H1 (cell line): ENCODE data around the gene LAMTOR3. TPM values are rescaled to one million over a fixed set of nuclear protein-coding genes. Genes with fewer than 3 reads are reported as not detected.

Experiments used
- CTCF ChIA-PET: fragments of 300-600 bp; sonication (Branson Sonifier 250); formaldehyde crosslinking; loops from one replicate; lab custom pipeline; 2021; ENCODE audit not compliant: partially characterized antibody; lab: Charles Lee
- POLR2A ChIA-PET: fragments of 300-600 bp; sonication (Branson Sonifier 250); formaldehyde crosslinking; loops from one replicate; lab custom pipeline; 2021; ENCODE audit warnings: inconsistent platforms; ENCODE audit not compliant: partially characterized antibody; lab: Charles Lee
- DNase-seq, 2 experiments: peaks; one replicate each; pipeline versions ENCODE4 v3.0.0 to v3.0.0-alpha.2; 2010 to 2022; ENCODE audit warnings: low spot score in 2 of 2, low read depth in 1 of 2, mixed read lengths in 1 of 2
- FAIRE-seq: peaks from 2 replicates; lab custom pipeline; 2011; peaks lifted over from hg19 to GRCh38; lab: Jason Lieb, UNC
- H2AFZ ChIP-seq: 2 replicates; pipeline ENCODE4 v1.8.1; 2012; ENCODE audit warnings: low read length, inconsistent platforms
- H2AK5ac ChIP-seq: 2 replicates; pipeline ENCODE4 v1.6.1; 2013; ENCODE audit warnings: low read depth, low read length
- H2BK120ac ChIP-seq: replicated peaks from 2 replicates; pipeline ENCODE3; 2013; ENCODE audit warnings: low read depth, low read length, inconsistent platforms
- H2BK12ac ChIP-seq: 2 replicates; pipeline ENCODE4 v1.6.1; 2013; ENCODE audit warnings: low read depth, low read length
- H2BK15ac ChIP-seq: 2 replicates; pipeline ENCODE4 v1.6.1; 2013; ENCODE audit warnings: low read length
- H2BK20ac ChIP-seq: 2 replicates; pipeline ENCODE4 v1.6.1; 2013; ENCODE audit warnings: low read length
- H2BK5ac ChIP-seq: 2 replicates; pipeline ENCODE4 v1.6.1; 2013; ENCODE audit warnings: low read depth, low read length
- H3K14ac ChIP-seq: 2 replicates; pipeline ENCODE4 v1.6.1; 2013; ENCODE audit warnings: inconsistent platforms; ENCODE audit not compliant: insufficient read length
- H3K18ac ChIP-seq: 2 replicates; pipeline ENCODE4 v1.6.1; 2013; ENCODE audit warnings: low read length; ENCODE audit errors: extremely low read depth
- H3K23ac ChIP-seq: 2 replicates; pipeline ENCODE4 v1.6.1; 2013; ENCODE audit warnings: inconsistent platforms; ENCODE audit not compliant: insufficient read length
- H3K23me2 ChIP-seq: 2 replicates; pipeline ENCODE4 v1.6.1; 2013; ENCODE audit warnings: low read depth, low read length
- H3K27ac ChIP-seq: 2 replicates; pipeline ENCODE4 v1.6.1; 2011; ENCODE audit warnings: low read depth, low read length, inconsistent platforms
- H3K27me3 ChIP-seq, 4 experiments: replicated peaks in 1 of 4; 1 replicate in 1 of 4; 2 replicates in 3 of 4; pipeline versions ENCODE4 v1.6.1 to v1.8.1; 2011 to 2013; ENCODE audit warnings: low read length in 3 of 4, mild to moderate bottlenecking in 3 of 4, inconsistent platforms in 2 of 4, mixed read lengths in 2 of 4, moderate library complexity in 1 of 4; ENCODE audit not compliant: control insufficient read depth in 3 of 4, insufficient read depth in 3 of 4; ENCODE audit errors: extremely low read depth in 1 of 4
- H3K36me3 ChIP-seq, 4 experiments: 2 replicates each; pipeline versions ENCODE4 v1.6.1 to v1.8.1; 2011 to 2013; ENCODE audit warnings: mild to moderate bottlenecking in 4 of 4, low read length in 3 of 4, moderate library complexity in 2 of 4, control low read depth in 1 of 4, inconsistent platforms in 1 of 4; ENCODE audit not compliant: insufficient read depth in 4 of 4, control insufficient read depth in 2 of 4
- H3K4ac ChIP-seq: replicated peaks from 2 replicates; pipeline ENCODE3; 2013; ENCODE audit warnings: low read length, low read depth, mixed read lengths, inconsistent platforms; ENCODE audit not compliant: insufficient read length
- H3K4me1 ChIP-seq, 4 experiments: replicated peaks in 1 of 4; 1 replicate in 1 of 4; 2 replicates in 3 of 4; pipeline versions ENCODE4 v1.6.1 to v1.8.1; 2011 to 2013; ENCODE audit warnings: low read length in 3 of 4, inconsistent platforms in 2 of 4, mixed read lengths in 1 of 4; ENCODE audit not compliant: insufficient read depth in 4 of 4, control insufficient read depth in 3 of 4
- H3K4me2 ChIP-seq, 2 experiments: 2 replicates each; pipeline versions ENCODE4 v1.6.1 to v1.8.1; 2011 to 2013; ENCODE audit warnings: low read depth in 2 of 2, low read length in 2 of 2, control low read depth in 1 of 2, inconsistent platforms in 1 of 2, mild to moderate bottlenecking in 1 of 2; ENCODE audit not compliant: insufficient read depth in 1 of 2
- H3K4me3 ChIP-seq, 4 experiments: fragments of 200-600, 300-600 bp in 1 of 4; sonication (generic), shearing (Covaris generic), sonication (Bioruptor Twin) in 1 of 4; 2 replicates each; pipeline versions ENCODE4 v1.5.1 to v1.8.1; 2011 to 2016; ENCODE audit warnings: low read length in 4 of 4, low read depth in 3 of 4, control low read depth in 2 of 4, inconsistent platforms in 2 of 4, mild to moderate bottlenecking in 2 of 4, mixed read lengths in 1 of 4, moderate library complexity in 1 of 4; ENCODE audit not compliant: insufficient read depth in 2 of 4; ENCODE audit errors: extremely low read depth in 1 of 4
- H3K56ac ChIP-seq: replicated peaks from 2 replicates; pipeline ENCODE3; 2013; ENCODE audit warnings: low read depth, mild to moderate bottlenecking, mixed read lengths, low read length, inconsistent platforms; ENCODE audit not compliant: insufficient read length
- H3K79me1 ChIP-seq: 2 replicates; pipeline ENCODE4 v1.6.1; 2013; ENCODE audit warnings: low read depth, low read length, control low read depth
- H3K79me2 ChIP-seq, 2 experiments: 2 replicates each; pipeline versions ENCODE4 v1.6.1 to v1.8.1; 2012 to 2013; ENCODE audit warnings: low read length in 2 of 2, mild to moderate bottlenecking in 2 of 2, inconsistent platforms in 1 of 2; ENCODE audit not compliant: insufficient read depth in 2 of 2, control insufficient read depth in 1 of 2
- H3K9ac ChIP-seq, 4 experiments: replicated peaks in 1 of 4; 1 replicate in 1 of 4; 2 replicates in 3 of 4; pipeline versions ENCODE4 v1.6.1 to v1.8.1; 2011 to 2013; ENCODE audit warnings: low read depth in 3 of 4, low read length in 3 of 4, control low read depth in 2 of 4, mild to moderate bottlenecking in 2 of 4, moderate library complexity in 2 of 4, inconsistent platforms in 1 of 4; ENCODE audit errors: extremely low read depth in 1 of 4
- H3K9me3 ChIP-seq, 2 experiments: 2 replicates each; pipeline versions ENCODE4 v1.6.1 to v1.8.1; 2012 to 2013; ENCODE audit warnings: mild to moderate bottlenecking in 2 of 2, moderate library complexity in 2 of 2, control low read depth in 1 of 2, inconsistent platforms in 1 of 2, low read depth in 1 of 2, low read length in 1 of 2, mixed read lengths in 1 of 2; ENCODE audit not compliant: insufficient read depth in 2 of 2
- H4K20me1 ChIP-seq, 2 experiments: replicated peaks in 1 of 2; 2 replicates each; pipeline versions ENCODE3 to v1.8.1; 2011 to 2013; ENCODE audit warnings: inconsistent platforms in 2 of 2, low read length in 2 of 2, mild to moderate bottlenecking in 1 of 2; ENCODE audit not compliant: insufficient read depth in 2 of 2, control insufficient read depth in 1 of 2
- H4K5ac ChIP-seq: 2 replicates; pipeline ENCODE4 v1.6.1; 2013; ENCODE audit warnings: low read length, low read depth, mixed read lengths, inconsistent platforms; ENCODE audit not compliant: insufficient read length
- H4K8ac ChIP-seq: 2 replicates; pipeline ENCODE4 v1.8.0; 2013; ENCODE audit warnings: mild to moderate bottlenecking, moderate library complexity, low read length, inconsistent platforms; ENCODE audit not compliant: insufficient read depth; ENCODE audit errors: extremely low read depth
- H4K91ac ChIP-seq: replicated peaks from 2 replicates; pipeline ENCODE3; 2013; ENCODE audit warnings: low read length, mixed read lengths, inconsistent platforms; ENCODE audit not compliant: insufficient read length
- ASH2L ChIP-seq: fragments of 200-600, 300-600 bp; sonication (generic); IDR thresholded peaks from one replicate; pipeline ENCODE4 v1.7.1; 2017; ENCODE audit warnings: low read length
- ATF3 ChIP-seq: IDR thresholded peaks from 2 replicates; pipeline ENCODE4 v1.6.1; 2011; ENCODE audit warnings: low read depth, mild to moderate bottlenecking, low read length; ENCODE audit not compliant: insufficient read depth
- BRCA1 ChIP-seq: IDR thresholded peaks from 2 replicates; pipeline ENCODE4 v1.6.1; 2012; ENCODE audit warnings: low read depth, low read length, improper control_type of control experiment
- EGR1 ChIP-seq: IDR thresholded peaks from 2 replicates; pipeline ENCODE4 v1.6.1; 2011; ENCODE audit warnings: low read depth, low read length, borderline replicate concordance
- HDAC6 ChIP-seq: IDR thresholded peaks from one replicate; pipeline ENCODE4 v1.7.1; 2012; ENCODE audit warnings: low read depth, mild to moderate bottlenecking, inconsistent platforms, low read length, moderate library complexity
- JUN ChIP-seq: IDR thresholded peaks from 2 replicates; pipeline ENCODE4 v1.6.1; 2011; ENCODE audit warnings: low read depth, mild to moderate bottlenecking, improper control_type of control experiment, low read length
- POLR2A ChIP-seq, 2 experiments: IDR thresholded peaks; 1 replicate in 1 of 2; 2 replicates in 1 of 2; pipeline ENCODE4 v1.6.1; 2011; ENCODE audit warnings: low read depth in 2 of 2, low read length in 2 of 2, mild to moderate bottlenecking in 2 of 2; ENCODE audit errors: control extremely low read depth in 1 of 2
- SP1 ChIP-seq: IDR thresholded peaks from 2 replicates; pipeline ENCODE4 v1.6.1; 2011; ENCODE audit warnings: low read depth, low read length
- SUZ12 ChIP-seq: fragments of 200-600 bp; sonication (generic); IDR thresholded peaks from 2 replicates; pipeline ENCODE4 v1.6.1; 2012; ENCODE audit warnings: mild to moderate bottlenecking, inconsistent platforms, low read length, moderate library complexity, mixed read lengths
- YY1 ChIP-seq: IDR thresholded peaks from 2 replicates; pipeline ENCODE4 v1.6.1; 2011; ENCODE audit warnings: low read depth, mild to moderate bottlenecking, low read length
- WGBS, 2 experiments: shearing (Covaris generic) in 1 of 2; methylation state at CpG; one replicate each; pipeline versions ENCODE4 v1.1.6 to v1.1.7; 2013 to 2015; ENCODE audit warnings: low lambda C conversion rate in 2 of 2, mixed read lengths in 2 of 2, inconsistent platforms in 1 of 2, low coverage in 1 of 2, missing lambda C conversion rate in 1 of 2; ENCODE audit not compliant: insufficient replicate concordance in 2 of 2, insufficient coverage in 1 of 2, insufficient read length in 1 of 2; ENCODE audit errors: extremely low coverage in 1 of 2, missing lambda C conversion rate in 1 of 2; 5-methylcytosine and 5-hydroxymethylcytosine counted together
- polyA plus RNA-seq, 7 experiments: library from polyadenylated mRNA; depleted of rRNA in 3 of 7; stranded (reverse) in 5 of 7; unstranded in 2 of 7; fragments of >200 nt in 5 of 7; fragments of 200-250 nt in 2 of 7; gene quantifications; 1 replicate in 5 of 7; 2 replicates in 1 of 7; 4 replicates in 1 of 7; pipeline versions ENCODE4 v1.2.1 to v1.2.3, GENCODE V29; 2011 to 2013; ENCODE audit warnings: missing spikeins in 2 of 7, mixed read lengths in 2 of 7
- total RNA-seq: library from RNA; stranded (reverse); fragmentation: NEBNext Ultra II Directional; extraction: Animal tissue kit (Norgen Biotek cat#: 25700); gene quantifications from 2 replicates; pipeline ENCODE4 v1.2.1, GENCODE V29; 2021
- TF ChIP-seq, protein P1 (sequence below): IDR thresholded peaks from 2 replicates; pipeline ENCODE4 v1.6.1; 2012; ENCODE audit warnings: low read length, inconsistent platforms

LAMTOR3 gene
- total and polyA plus RNA-seq, 2 of the 8 experiments (the other 6 are each of a cell fraction or from before 2014, with no cell fraction given), result 25.1 to 34.4 TPM

- no peak overlapping the region for H2BK5ac ChIP-seq
- no peak overlapping the region for H2AFZ ChIP-seq
- no peak overlapping the region for H3K23ac ChIP-seq
- no peaks in the 10 kb centered on the region for H3K79me2 ChIP-seq
- WGBS, 2 experiments, result 95% methylated on average over 3 of the region's 3 CpGs; no CpG with 5 or more reads in 1 of the 2 experiments
- FAIRE-seq, result no peak
- ChIA-PET CTCF (interaction anchor here (1.2 kb wide), 1 partner anchor 106 kb away, joined by 3 read pairs; no protein-coding TSS in a partner anchor), POLR2A (interaction anchor here (2.2 kb wide), 1 partner anchor 31 kb away, joined by 9 read pairs; no protein-coding TSS in a partner anchor)
- no peak overlapping the region for H3K9ac ChIP-seq
- no peak overlapping the region for H3K27ac ChIP-seq
- no peak overlapping the region for H2BK20ac ChIP-seq
- no peaks in the 10 kb centered on the region for H3K23me2 ChIP-seq
- no peak overlapping the region for H4K91ac ChIP-seq
- H2BK15ac ChIP-seq, result no peak overlapping the region
- H2AK5ac ChIP-seq, result no peak overlapping the region
- TF ChIP-seq POLR2A (IDR thresholded peaks at IDR 0.05; ENCODE audit: control extremely low read depth in 1 of 2, low read depth in 2 of 2, low read length in 2 of 2) (no peak), SUZ12 (no peak), ATF3 (no peak), EGR1 (no peak), SP1 (no peak), JUN (no peak), HDAC6 (no peak), ASH2L (no peak), BRCA1 (no peak), YY1 (no peak)
- TF ChIP-seq, protein P1, sequence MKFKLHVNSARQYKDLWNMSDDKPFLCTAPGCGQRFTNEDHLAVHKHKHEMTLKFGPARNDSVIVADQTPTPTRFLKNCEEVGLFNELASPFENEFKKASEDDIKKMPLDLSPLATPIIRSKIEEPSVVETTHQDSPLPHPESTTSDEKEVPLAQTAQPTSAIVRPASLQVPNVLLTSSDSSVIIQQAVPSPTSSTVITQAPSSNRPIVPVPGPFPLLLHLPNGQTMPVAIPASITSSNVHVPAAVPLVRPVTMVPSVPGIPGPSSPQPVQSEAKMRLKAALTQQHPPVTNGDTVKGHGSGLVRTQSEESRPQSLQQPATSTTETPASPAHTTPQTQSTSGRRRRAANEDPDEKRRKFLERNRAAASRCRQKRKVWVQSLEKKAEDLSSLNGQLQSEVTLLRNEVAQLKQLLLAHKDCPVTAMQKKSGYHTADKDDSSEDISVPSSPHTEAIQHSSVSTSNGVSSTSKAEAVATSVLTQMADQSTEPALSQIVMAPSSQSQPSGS, result no peak
- no peak overlapping the region for H3K4me2 ChIP-seq
- H3K4me1 ChIP-seq, result no peaks in the 10 kb centered on the region
- H3K27me3 ChIP-seq, result peaks cover 0 to 1% (median 0%) of the 10 kb centered on the region in 4 experiments; a peak in 1 of 7 replicates
- H3K9me3 ChIP-seq, result no peaks in the 10 kb centered on the region
- H4K8ac ChIP-seq, result no peak overlapping the region
- H3K4ac ChIP-seq, result no peak overlapping the region
- no peak for DNase-seq
- H3K79me1 ChIP-seq, result peaks cover 2% of the 10 kb centered on the region; the same call in 1 of the 2 replicates
- H3K18ac ChIP-seq, result no peak overlapping the region
- no peak overlapping the region for H3K56ac ChIP-seq
- peaks cover 0 to 5% (median 2%) of the 10 kb centered on the region in 4 experiments; a peak in 2 of 8 replicates for H3K36me3 ChIP-seq
- H4K20me1 ChIP-seq, result no peaks in the 10 kb centered on the region
- no peak overlapping the region for H2BK120ac ChIP-seq
- no peak overlapping the region for H4K5ac ChIP-seq
- H2BK12ac ChIP-seq, result no peak overlapping the region
- no peak overlapping the region for H3K4me3 ChIP-seq
- H3K14ac ChIP-seq, result no peak overlapping the region
Measured at GRCh38 chr4:99917575-99917974, 23.3 kb upstream of the LAMTOR3 start.
